DMS53 (cell line): ENCODE results near the gene EYS.
A peak's percentile ranks its signal among the peaks of the same experiment; 100 is the strongest.

Experiments
- DNase-seq: peaks from one replicate; lab custom pipeline; 2025; lab: John Stamatoyannopoulos, UW

Gene EYS

GRCh38 chr6:63734923-63735322 lies 1972.1 kb downstream of the EYS start:
- DNase-seq = peak; percentile 13

GRCh38 chr6:63732336-63732735 lies 1974.7 kb downstream of the EYS start:
- peak; percentile 11 for DNase-seq

GRCh38 chr6:63731930-63732329 lies 1975.1 kb downstream of the EYS start:
- DNase-seq = no peak

GRCh38 chr6:63730311-63730710 lies 1976.7 kb downstream of the EYS start:
- DNase-seq = no peak

- DNase-seq = peak; percentile 13
Observed at GRCh38 chr6:63724721-63725120, 1982.3 kb downstream of the EYS start.

- DNase-seq = no peak
Observed at GRCh38 chr6:63721181-63721580, 1985.8 kb downstream of the EYS start.

GRCh38 chr6:63716169-63716568 lies 1990.9 kb downstream of the EYS start:
- DNase-seq = no peak

GRCh38 chr6:63714091-63714490 lies 1992.9 kb downstream of the EYS start:
- no peak for DNase-seq

GRCh38 chr6:63713332-63713731 lies 1993.7 kb downstream of the EYS start:
- DNase-seq = no peak

GRCh38 chr6:63709148-63709547 lies 1997.9 kb downstream of the EYS start:
- DNase-seq = no peak

GRCh38 chr6:63708631-63709030 lies 1998.4 kb downstream of the EYS start:
- no peak for DNase-seq

GRCh38 chr6:63706630-63707029 lies 2000.4 kb downstream of the EYS start:
- no peak for DNase-seq

- DNase-seq = no peak
Observed at GRCh38 chr6:63705707-63706106, 2001.3 kb downstream of the EYS start.

- DNase-seq = no peak
Observed at GRCh38 chr6:63690221-63690620, 2016.8 kb downstream of the EYS start.

GRCh38 chr6:63689421-63689820 lies 2017.6 kb downstream of the EYS start:
- DNase-seq = no peak

- DNase-seq = no peak
Observed at GRCh38 chr6:63685446-63686379, 2021.3 kb downstream of the EYS start.

GRCh38 chr6:63683071-63683603 lies 2023.9 kb downstream of the EYS start:
- no peak for DNase-seq

- DNase-seq = peak; percentile 51
Observed at GRCh38 chr6:63677282-63677681, 2029.7 kb downstream of the EYS start.

- no peak for DNase-seq
Observed at GRCh38 chr6:63676412-63677114, 2030.5 kb downstream of the EYS start.

GRCh38 chr6:63675138-63675537 lies 2031.9 kb downstream of the EYS start:
- DNase-seq = no peak

GRCh38 chr6:63674635-63675034 lies 2032.4 kb downstream of the EYS start:
- no peak for DNase-seq

GRCh38 chr6:63673692-63674091 lies 2033.3 kb downstream of the EYS start:
- DNase-seq = no peak

GRCh38 chr6:63672582-63673129 lies 2034.4 kb downstream of the EYS start:
- DNase-seq = no peak
